ENCODE results near the gene AHDC1.

Gene AHDC1

DNA sequence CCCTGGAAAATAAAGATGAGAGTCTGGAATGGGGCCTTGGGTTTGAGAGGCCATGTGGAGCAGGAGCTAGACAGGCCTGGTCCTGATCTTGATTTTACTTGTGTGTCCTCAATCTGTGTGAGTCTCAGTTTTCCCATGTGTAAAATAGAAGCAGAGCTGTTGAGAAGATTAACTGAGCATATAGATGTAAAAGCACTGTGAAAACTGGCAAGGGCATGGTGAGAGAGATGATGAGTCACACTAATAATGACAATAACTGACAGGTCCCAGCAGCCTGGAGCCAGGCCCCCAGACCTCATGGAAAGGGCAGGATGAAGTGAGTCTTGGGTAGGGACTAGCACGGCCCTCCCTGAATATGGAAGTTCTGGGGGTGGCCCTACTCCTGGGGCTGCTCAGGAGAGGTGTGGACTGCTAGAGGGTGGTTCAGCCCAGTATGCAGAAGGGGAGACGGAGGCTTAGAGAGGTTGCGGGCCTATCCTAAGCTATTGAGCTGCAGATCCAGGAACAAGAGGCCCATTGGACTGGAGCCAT, 2.8 kb upstream of the AHDC1 start:
- peak overlapping the region; percentile 53 for H3K4me3 ChIP-seq (ENCODE audit: low read depth, low read length)

GRCh38 chr1:27605796-27606707, 2.1 kb upstream of the AHDC1 start:
- Histone ChIP-seq H3K4me1 (ENCODE audit: control insufficient read depth, insufficient read depth, low read length) (peaks cover 30% of the 10 kb centered on the region), H3K4me3 (ENCODE audit: low read depth, low read length) (peak overlapping the region; percentile 53), H3K27me3 (ENCODE audit: control insufficient read depth, insufficient read depth, low read length) (no peaks in the 10 kb centered on the region), H3K9me3 (ENCODE audit: control insufficient read depth, insufficient read depth, low read length) (no peaks in the 10 kb centered on the region), H3K36me3 (ENCODE audit: control insufficient read depth, insufficient read depth, low read length) (no peaks in the 10 kb centered on the region), H3K9ac (ENCODE audit: low read depth, low read length) (no peak overlapping the region)

More for the DNA sequence above, 2.8 kb upstream of the AHDC1 start:
- Histone ChIP-seq H3K4me1 (ENCODE audit: control insufficient read depth, insufficient read depth, low read length) (peaks cover 28% of the 10 kb centered on the region), H3K9me3 (ENCODE audit: control insufficient read depth, insufficient read depth, low read length) (no peaks in the 10 kb centered on the region), H3K36me3 (ENCODE audit: control insufficient read depth, insufficient read depth, low read length) (no peaks in the 10 kb centered on the region), H3K9ac (ENCODE audit: low read depth, low read length) (peak overlapping the region; percentile 26), H3K27me3 (ENCODE audit: control insufficient read depth, insufficient read depth, low read length) (no peaks in the 10 kb centered on the region)

GRCh38 chr1:27605300-27605766, 1.4 kb upstream of the AHDC1 start:
- peaks cover 37% of the 10 kb centered on the region for H3K4me1 ChIP-seq (ENCODE audit: control insufficient read depth, insufficient read depth, low read length)
- H3K9ac ChIP-seq (ENCODE audit: low read depth, low read length) = no peak overlapping the region
- H3K4me3 ChIP-seq (ENCODE audit: low read depth, low read length) = peak overlapping the region; percentile 90
- no peaks in the 10 kb centered on the region for H3K27me3 ChIP-seq (ENCODE audit: control insufficient read depth, insufficient read depth, low read length)
- H3K9me3 ChIP-seq (ENCODE audit: control insufficient read depth, insufficient read depth, low read length) = no peaks in the 10 kb centered on the region
- H3K36me3 ChIP-seq (ENCODE audit: control insufficient read depth, insufficient read depth, low read length) = no peaks in the 10 kb centered on the region

- Histone ChIP-seq H3K9ac (ENCODE audit: low read depth, low read length) (no peak overlapping the region), H3K4me1 (ENCODE audit: control insufficient read depth, insufficient read depth, low read length) (peaks cover 42% of the 10 kb centered on the region)
Observed at GRCh38 chr1:27604579-27605299, 795 bp upstream of the AHDC1 start.

GRCh38 chr1:27603309-27603680, 649 bp downstream of the AHDC1 start:
- no peaks in the 10 kb centered on the region for H3K36me3 ChIP-seq (ENCODE audit: control insufficient read depth, insufficient read depth, low read length)
- H3K4me1 ChIP-seq (ENCODE audit: control insufficient read depth, insufficient read depth, low read length) = peaks cover 48% of the 10 kb centered on the region
- no peaks in the 10 kb centered on the region for H3K9me3 ChIP-seq (ENCODE audit: control insufficient read depth, insufficient read depth, low read length)
- no peaks in the 10 kb centered on the region for H3K27me3 ChIP-seq (ENCODE audit: control insufficient read depth, insufficient read depth, low read length)
- H3K9ac ChIP-seq (ENCODE audit: low read depth, low read length) = no peak overlapping the region
- H3K4me3 ChIP-seq (ENCODE audit: low read depth, low read length) = peak overlapping the region; percentile 90

More at GRCh38 chr1:27604579-27605299, 795 bp upstream of the AHDC1 start:
- Histone ChIP-seq H3K4me3 (ENCODE audit: low read depth, low read length) (peak overlapping the region; percentile 90), H3K36me3 (ENCODE audit: control insufficient read depth, insufficient read depth, low read length) (no peaks in the 10 kb centered on the region), H3K9me3 (ENCODE audit: control insufficient read depth, insufficient read depth, low read length) (no peaks in the 10 kb centered on the region), H3K27me3 (ENCODE audit: control insufficient read depth, insufficient read depth, low read length) (no peaks in the 10 kb centered on the region)

GRCh38 chr1:27602462-27603308, 1.3 kb downstream of the AHDC1 start:
- Histone ChIP-seq H3K4me3 (ENCODE audit: low read depth, low read length) (peak overlapping the region; percentile 90), H3K36me3 (ENCODE audit: control insufficient read depth, insufficient read depth, low read length) (peaks cover 3% of the 10 kb centered on the region), H3K27me3 (ENCODE audit: control insufficient read depth, insufficient read depth, low read length) (no peaks in the 10 kb centered on the region), H3K9me3 (ENCODE audit: control insufficient read depth, insufficient read depth, low read length) (no peaks in the 10 kb centered on the region), H3K4me1 (ENCODE audit: control insufficient read depth, insufficient read depth, low read length) (peaks cover 50% of the 10 kb centered on the region), H3K9ac (ENCODE audit: low read depth, low read length) (no peak overlapping the region)

DNA sequence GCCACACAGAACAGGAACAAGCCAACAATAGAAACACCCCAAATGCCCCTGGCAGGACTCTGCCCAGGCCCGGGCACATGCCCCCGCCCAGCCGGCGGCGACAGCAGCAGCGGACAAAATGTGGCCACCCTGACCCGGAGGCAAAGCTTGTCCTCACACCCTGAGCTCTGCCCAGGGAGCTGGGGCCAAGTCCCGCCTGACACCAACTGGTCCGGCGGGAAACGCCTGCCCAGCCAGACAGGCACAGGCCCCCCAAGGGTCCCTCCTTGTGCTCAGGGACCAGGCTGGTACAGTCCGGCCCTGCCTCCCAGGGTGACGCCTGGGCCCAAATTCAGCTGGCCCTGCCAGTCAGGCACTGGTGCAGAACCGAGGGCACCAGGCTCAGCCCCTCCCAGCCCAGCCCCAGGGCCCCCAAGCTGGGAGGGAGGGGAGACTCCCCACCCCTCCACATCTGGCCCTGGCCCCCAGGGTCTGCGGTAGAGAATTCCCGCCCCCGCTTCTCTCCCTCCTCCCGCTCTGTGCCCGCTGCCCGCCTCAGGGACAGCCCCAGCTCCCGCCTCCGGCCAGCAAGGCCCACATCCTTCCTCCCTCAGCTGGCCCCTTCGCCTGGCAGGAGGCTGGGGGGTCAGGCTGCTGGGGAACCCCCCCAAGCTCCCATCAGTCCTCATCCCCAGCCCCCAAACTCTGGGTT, 2.0 kb downstream of the AHDC1 start:
- H3K27me3 ChIP-seq (ENCODE audit: control insufficient read depth, insufficient read depth, low read length) = no peaks in the 10 kb centered on the region
- H3K9ac ChIP-seq (ENCODE audit: low read depth, low read length) = no peak overlapping the region
- peaks cover 43% of the 10 kb centered on the region for H3K4me1 ChIP-seq (ENCODE audit: control insufficient read depth, insufficient read depth, low read length)

DNA sequence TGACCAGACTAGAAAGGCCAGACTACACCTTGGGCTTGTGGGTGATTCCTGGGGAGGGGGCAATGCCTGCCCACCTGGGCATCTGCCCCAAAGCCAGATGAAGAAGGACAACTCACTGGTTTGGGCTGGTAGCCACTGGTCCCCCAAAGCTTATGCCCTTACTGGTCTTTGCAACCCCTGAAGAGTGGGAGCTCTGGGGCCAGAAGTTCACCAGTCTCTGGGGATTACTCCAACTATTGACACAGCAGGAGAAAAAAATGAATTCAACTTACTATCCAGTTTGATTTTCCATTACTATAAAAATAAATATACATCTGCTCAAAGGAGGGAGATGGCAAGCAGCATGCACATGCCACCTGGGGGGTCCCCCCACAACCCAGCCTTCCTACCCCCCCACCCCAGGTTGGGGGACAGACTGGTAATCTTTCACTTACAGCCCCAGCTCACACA, 2.6 kb downstream of the AHDC1 start:
- Histone ChIP-seq H3K27me3 (ENCODE audit: control insufficient read depth, insufficient read depth, low read length) (no peaks in the 10 kb centered on the region), H3K4me1 (ENCODE audit: control insufficient read depth, insufficient read depth, low read length) (peaks cover 44% of the 10 kb centered on the region), H3K9ac (ENCODE audit: low read depth, low read length) (no peak overlapping the region), H3K9me3 (ENCODE audit: control insufficient read depth, insufficient read depth, low read length) (no peaks in the 10 kb centered on the region), H3K4me3 (ENCODE audit: low read depth, low read length) (peak overlapping the region; percentile 59), H3K36me3 (ENCODE audit: control insufficient read depth, insufficient read depth, low read length) (peaks cover 3% of the 10 kb centered on the region)

More for the DNA sequence above, 2.0 kb downstream of the AHDC1 start:
- peaks cover 3% of the 10 kb centered on the region for H3K36me3 ChIP-seq (ENCODE audit: control insufficient read depth, insufficient read depth, low read length)
- peak overlapping the region; percentile 59 for H3K4me3 ChIP-seq (ENCODE audit: low read depth, low read length)
- H3K9me3 ChIP-seq (ENCODE audit: control insufficient read depth, insufficient read depth, low read length) = no peaks in the 10 kb centered on the region

DNA sequence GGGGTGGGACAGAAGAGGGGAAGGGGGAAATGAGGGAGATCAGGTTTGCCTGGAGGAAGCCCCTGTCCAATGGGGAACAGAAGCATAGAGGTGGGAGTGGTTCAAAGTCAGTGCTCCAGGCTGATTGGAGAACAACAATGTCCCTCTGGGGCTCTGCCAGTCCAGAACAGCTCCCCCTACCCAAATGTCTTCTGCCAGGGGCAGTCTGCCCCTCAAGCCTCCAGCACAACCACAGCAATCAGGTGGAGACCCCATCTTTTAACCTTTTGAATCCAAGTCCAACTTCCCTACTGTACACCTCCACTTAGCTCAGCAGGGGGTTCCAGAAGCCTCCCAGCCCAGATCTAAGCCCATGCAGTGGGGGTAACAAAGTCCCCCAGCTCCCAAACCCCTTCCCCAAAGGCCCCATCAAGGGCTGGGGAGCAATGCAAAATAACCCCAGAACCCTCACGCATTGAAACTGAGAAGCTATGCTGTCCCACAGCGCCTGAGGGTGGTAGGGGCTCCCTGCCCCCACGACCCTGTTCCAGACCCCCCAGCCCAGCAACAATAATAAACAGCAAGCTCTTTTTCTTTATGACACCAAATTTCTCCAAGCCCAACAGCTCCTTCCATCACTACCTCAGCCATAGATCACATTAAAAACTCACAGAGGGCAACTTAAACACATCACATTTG, 3.3 kb downstream of the AHDC1 start:
- peaks cover 3% of the 10 kb centered on the region for H3K36me3 ChIP-seq (ENCODE audit: control insufficient read depth, insufficient read depth, low read length)
- no peak overlapping the region for H3K9ac ChIP-seq (ENCODE audit: low read depth, low read length)
- no peak overlapping the region for H3K4me3 ChIP-seq (ENCODE audit: low read depth, low read length)
- H3K4me1 ChIP-seq (ENCODE audit: control insufficient read depth, insufficient read depth, low read length) = peaks cover 42% of the 10 kb centered on the region
- H3K9me3 ChIP-seq (ENCODE audit: control insufficient read depth, insufficient read depth, low read length) = no peaks in the 10 kb centered on the region
- no peaks in the 10 kb centered on the region for H3K27me3 ChIP-seq (ENCODE audit: control insufficient read depth, insufficient read depth, low read length)
